HL-60 (cell line): ENCODE data around the gene TMEM94.

Experiments
- POLR2AphosphoS5 ChIP-seq: IDR thresholded peaks from 2 replicates; pipeline ENCODE4 v1.6.1; 2012; ENCODE audit warnings: low read depth
- SPI1 ChIP-seq: IDR thresholded peaks from 2 replicates; pipeline ENCODE4 v1.6.1; 2012; ENCODE audit warnings: low read depth, mild to moderate bottlenecking, borderline replicate concordance
- TF ChIP-seq, protein P1 (sequence below): IDR thresholded peaks from one replicate; pipeline ENCODE4 v1.5.1; 2011; ENCODE audit warnings: low read length, control low read depth, inconsistent platforms; ENCODE audit not compliant: insufficient read depth
- TF ChIP-seq, protein P2 (sequence below): IDR thresholded peaks from 2 replicates; pipeline ENCODE4 v1.6.1; 2012; ENCODE audit warnings: low read depth; ENCODE audit not compliant: insufficient replicate concordance

DNA sequence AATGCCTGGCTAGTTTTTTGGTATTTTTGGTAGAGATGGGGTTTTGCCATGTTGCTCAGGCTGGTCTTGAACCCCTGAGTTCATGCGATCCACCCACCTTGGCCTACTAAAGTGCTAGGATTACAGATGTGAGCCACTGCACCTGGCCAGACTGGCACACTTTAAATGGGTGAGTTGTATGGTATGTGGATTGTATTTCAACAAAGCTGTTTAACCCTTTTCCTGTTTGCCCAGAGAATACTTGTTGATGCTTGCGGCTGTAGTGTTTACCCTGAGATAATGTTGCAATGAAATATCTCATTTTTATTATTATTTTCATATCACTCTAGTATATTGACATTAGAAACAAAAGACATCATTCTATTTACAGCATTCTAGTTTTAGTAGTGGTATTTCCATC, 17.1 kb upstream of the TMEM94 start:
- TF ChIP-seq, protein P1, sequence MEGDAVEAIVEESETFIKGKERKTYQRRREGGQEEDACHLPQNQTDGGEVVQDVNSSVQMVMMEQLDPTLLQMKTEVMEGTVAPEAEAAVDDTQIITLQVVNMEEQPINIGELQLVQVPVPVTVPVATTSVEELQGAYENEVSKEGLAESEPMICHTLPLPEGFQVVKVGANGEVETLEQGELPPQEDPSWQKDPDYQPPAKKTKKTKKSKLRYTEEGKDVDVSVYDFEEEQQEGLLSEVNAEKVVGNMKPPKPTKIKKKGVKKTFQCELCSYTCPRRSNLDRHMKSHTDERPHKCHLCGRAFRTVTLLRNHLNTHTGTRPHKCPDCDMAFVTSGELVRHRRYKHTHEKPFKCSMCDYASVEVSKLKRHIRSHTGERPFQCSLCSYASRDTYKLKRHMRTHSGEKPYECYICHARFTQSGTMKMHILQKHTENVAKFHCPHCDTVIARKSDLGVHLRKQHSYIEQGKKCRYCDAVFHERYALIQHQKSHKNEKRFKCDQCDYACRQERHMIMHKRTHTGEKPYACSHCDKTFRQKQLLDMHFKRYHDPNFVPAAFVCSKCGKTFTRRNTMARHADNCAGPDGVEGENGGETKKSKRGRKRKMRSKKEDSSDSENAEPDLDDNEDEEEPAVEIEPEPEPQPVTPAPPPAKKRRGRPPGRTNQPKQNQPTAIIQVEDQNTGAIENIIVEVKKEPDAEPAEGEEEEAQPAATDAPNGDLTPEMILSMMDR: no peak
- TF ChIP-seq POLR2AphosphoS5: no peak
- TF ChIP-seq, protein P2, sequence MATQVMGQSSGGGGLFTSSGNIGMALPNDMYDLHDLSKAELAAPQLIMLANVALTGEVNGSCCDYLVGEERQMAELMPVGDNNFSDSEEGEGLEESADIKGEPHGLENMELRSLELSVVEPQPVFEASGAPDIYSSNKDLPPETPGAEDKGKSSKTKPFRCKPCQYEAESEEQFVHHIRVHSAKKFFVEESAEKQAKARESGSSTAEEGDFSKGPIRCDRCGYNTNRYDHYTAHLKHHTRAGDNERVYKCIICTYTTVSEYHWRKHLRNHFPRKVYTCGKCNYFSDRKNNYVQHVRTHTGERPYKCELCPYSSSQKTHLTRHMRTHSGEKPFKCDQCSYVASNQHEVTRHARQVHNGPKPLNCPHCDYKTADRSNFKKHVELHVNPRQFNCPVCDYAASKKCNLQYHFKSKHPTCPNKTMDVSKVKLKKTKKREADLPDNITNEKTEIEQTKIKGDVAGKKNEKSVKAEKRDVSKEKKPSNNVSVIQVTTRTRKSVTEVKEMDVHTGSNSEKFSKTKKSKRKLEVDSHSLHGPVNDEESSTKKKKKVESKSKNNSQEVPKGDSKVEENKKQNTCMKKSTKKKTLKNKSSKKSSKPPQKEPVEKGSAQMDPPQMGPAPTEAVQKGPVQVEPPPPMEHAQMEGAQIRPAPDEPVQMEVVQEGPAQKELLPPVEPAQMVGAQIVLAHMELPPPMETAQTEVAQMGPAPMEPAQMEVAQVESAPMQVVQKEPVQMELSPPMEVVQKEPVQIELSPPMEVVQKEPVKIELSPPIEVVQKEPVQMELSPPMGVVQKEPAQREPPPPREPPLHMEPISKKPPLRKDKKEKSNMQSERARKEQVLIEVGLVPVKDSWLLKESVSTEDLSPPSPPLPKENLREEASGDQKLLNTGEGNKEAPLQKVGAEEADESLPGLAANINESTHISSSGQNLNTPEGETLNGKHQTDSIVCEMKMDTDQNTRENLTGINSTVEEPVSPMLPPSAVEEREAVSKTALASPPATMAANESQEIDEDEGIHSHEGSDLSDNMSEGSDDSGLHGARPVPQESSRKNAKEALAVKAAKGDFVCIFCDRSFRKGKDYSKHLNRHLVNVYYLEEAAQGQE: no peak
- TF ChIP-seq SPI1: no peak
